Activated CD8-positive, alpha-beta memory T cell treated with anti-CD3 and anti-CD28 coated beads, Interleukin-2, amount 50 U/mL, for 1 hour (primary cell): Measurements from ENCODE around the gene LBX2.

ENCODE experiments used
- DNase-seq: peaks from one replicate; pipeline ENCODE4 v3.0.0-alpha.2; 2020; ENCODE audit errors: extremely low read depth

The LBX2 gene

GRCh38 chr2:74525717-74526648 is 26.6 kb upstream of the LBX2 start, which contains the start of gene DQX1:
Gene DQX1 (minus strand): TSS chr2:74526231. CDS start chr2:74525729, 502 bp downstream.
- no peak for DNase-seq

- no peak for DNase-seq
Observed at GRCh38 chr2:74524955-74525716, 25.7 kb upstream of the LBX2 start.

- no peak for DNase-seq
Observed at GRCh38 chr2:74524005-74524404, 24.6 kb upstream of the LBX2 start.

- DNase-seq: no peak
Observed at GRCh38 chr2:74522516-74522915, 23.1 kb upstream of the LBX2 start.

DNA sequence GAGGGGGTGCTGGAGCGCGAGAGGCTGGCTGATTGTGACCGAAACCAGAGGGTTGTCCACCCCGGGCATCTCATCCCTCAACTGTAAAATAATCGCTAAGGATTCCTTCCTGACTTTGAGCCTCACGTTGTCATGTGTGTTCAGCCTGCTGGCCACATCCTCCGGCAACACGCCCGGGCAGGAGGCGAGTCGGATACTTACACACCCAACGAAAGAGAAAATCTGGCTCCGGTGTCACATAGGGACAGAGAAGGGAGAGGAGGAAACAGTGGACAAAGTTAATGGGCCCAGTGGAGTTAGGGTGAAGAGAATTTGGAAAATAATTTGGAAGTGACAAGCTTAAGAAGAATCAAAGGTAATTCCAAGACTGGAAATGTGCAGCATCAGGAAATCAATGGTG is 17.2 kb upstream of the LBX2 start:
- DNase-seq: no peak

- peak; percentile 52 for DNase-seq
Observed at GRCh38 chr2:74515981-74516633, 16.7 kb upstream of the LBX2 start.

DNA sequence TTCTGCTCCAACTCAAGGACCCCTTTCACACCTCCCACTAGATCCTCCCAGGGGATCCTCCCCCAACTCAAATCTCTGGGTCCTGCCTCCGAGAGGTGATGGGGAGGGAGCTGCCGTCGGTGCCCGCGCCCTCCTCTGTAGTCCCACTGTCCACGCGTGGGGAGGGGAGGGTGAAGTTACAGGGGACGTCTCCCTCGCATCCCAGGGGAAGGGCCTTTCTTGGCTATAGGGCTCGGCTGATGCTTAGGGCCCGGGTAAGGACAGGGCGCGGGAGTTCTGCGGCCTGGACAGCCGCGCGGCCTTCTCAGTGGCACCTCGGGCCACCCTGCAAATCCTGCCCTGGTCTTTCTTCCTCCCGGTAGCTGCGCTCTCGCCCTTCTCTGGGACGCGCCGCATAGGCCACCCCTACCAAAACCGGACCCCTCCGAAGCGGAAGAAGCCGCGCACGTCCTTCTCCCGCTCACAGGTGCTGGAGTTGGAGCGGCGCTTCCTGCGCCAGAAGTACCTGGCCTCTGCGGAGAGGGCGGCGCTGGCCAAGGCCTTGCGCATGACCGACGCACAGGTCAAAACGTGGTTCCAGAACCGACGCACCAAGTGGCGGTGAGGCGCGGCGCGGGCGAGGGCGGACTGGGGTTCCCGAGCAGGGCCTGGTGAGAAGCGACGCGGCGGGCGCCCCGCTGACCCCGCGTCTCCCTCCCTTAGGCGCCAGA is 16.0 kb upstream of the LBX2 start:
- DNase-seq: no peak

DNA sequence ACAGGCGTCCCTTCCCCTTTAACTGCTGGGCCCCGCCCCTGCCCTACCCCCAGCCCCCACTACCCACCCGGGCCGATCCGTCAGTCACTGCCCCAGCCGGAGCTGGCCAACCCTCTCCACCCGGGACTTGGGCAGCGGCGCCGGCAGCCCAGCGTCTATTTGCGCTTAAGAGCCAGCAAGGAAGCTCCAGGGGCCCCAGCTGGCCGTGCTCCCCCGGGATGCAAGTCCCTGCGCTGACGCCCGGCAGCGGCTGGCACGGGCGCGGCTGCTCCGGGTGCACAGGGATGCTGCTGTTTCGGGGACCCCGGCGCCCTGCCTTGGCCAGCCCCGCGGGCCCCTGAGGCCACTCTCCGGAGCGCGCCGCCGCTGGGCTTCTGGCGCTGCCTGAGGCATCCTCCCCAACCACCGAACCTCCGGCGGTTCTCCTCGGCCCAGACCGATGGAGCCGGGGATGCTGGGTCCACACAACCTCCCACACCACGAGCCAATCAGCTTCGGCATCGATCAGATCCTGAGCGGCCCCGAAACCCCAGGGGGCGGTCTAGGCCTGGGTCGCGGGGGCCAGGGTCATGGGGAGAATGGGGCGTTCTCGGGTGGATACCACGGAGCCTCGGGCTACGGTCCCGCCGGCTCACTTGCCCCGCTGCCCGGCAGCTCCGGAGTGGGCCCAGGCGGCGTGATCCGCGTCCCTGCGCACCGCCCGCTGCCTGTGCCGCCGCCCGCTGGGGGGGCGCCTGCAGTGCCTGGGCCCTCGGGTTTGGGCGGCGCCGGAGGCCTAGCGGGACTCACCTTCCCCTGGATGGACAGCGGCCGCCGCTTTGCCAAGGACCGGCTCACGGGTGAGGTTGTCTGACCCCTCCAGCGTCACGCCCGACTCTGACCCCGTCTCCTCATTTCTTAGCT is 15.2 kb upstream of the LBX2 start, which contains the start of gene TLX2:
TLX2 (plus strand) TSS at position 83 of the 903 bp plus-strand sequence; CDS start at position 440, 357 bp downstream.
- DNase-seq: no peak

- DNase-seq: no peak
Observed at GRCh38 chr2:74513605-74514367, 14.4 kb upstream of the LBX2 start.

DNA sequence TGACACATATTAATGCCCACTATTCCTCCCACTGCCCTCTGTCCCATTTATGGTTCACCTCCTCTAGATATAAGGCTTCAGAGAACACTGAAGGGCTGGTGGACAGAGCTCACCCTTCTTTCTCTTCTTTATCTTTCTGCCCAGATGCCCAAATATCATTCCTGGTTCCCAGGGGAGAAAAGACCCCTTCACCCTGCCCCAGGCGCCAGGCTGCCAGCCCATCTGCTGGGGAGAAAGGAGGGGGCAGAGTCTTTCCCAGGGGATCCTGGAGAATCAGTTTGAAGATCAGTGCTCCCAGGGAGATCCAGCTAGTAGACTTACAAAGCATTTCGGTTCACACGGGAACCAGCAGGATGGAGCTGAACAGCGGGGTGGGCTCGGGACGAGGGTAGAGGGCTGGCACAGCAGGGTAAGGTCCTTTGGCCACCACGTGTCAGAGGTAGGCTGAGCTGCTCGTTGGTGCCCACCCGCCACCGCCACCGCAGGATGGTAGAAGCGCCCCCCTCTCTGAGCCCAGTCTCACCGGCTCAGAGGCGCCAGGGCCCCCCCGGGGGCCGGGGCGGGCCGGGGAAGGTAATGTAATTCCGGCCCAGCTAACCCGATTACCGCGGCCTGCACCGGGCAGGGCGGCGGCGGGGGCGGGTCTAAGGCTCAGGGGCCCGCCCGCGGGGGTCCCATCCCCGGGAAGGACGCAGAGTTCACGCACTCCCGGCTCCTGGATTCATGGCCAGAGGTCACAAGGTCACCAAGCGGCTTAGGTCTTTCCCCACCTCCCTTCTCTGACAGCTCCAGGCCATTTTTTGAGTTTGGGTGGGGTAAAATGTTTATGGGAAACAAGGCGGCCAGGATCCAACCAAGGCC is 13.6 kb upstream of the LBX2 start:
- no peak for DNase-seq

DNA sequence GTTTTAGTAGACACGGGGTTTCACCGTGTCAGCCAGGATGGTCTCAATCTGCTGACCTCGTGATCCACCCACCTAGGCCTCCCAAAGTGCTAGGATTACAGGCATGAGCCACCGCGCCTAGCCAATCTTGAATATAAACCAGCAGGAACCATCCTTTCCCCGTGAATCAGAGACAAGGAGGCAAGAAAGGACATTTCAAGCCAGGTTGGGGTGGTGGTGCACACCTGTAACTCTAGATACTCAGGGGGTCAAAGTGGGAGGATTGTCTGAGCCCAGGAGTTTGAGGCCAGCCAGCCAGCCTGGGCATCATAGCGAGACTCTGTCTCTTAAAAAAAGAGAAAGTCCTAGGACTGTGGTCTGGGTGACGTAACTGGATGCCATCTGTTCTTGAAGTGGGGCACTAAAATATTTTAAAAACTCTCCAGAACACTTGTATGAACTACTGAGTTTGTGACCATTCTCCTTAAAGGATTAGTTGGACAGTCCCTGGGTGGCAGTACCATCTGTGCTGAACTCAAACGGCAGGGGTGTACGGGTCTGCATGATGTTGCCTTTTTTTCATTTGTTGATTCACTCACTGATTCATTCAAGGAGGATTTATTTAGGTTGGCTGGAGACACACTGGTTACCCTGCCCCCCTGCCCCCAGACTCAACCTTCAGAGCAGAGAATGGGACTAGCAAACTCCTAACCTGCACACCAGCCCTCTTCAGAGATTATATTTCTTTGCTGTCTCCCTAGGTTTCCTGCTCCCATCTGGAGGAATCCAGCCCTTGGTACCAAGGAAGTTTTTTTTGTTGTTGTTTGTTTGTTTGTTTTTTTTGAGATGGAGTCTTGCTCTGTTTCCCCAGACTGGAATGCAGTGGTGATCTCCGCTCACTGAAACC is 11.9 kb upstream of the LBX2 start:
- no peak for DNase-seq

DNA sequence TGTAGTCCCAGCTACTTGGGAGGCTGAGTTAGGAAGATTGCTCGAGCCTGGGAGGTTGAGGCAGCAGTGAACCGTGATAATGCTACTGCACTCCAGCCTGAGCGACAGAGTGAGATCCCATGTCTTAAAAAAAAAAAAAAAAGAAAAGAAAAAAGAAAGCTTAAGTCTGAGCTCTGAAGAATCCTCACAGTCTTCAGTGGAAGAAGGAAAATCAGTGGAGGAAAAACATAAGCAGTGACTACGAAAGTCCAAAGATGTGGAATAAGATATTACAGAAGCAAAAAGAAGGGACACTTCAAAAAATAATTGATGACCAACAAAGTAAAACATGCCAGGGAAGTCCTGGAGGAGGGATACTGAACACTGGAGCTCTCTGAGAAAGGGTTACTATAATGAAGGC is 10.9 kb upstream of the LBX2 start:
- DNase-seq: no peak

DNA sequence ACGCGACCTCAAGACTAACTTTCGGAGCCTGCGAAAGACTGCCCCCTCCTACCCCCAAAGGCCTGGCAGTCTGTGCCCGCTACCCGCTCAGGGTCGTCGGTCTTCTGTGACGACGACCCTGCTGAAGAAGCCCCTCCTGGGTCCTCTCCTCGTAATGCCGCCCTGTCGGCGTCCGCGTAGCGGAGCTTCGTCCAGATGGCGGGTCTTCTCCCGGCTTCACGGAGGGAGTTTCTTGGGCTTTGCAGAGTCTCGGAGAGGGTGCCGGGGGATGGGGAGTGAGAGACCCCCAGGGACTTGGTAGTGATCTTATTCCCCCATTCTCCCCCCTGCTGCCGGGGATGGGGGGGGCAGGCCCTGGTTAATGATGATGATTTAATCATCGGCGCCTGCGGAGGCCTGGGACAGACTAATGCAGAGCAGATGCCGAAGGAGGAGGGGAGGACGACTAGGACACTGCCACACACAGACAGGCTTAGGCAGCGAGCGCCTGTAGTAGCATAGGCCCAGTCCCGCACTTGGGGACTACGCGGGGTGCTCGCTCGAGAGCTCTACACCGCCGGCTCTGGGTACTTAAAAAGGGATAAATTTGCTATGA is 8.6 kb upstream of the LBX2 start:
- DNase-seq: no peak

- DNase-seq: peak; percentile 94
Observed at GRCh38 chr2:74507145-74507925, 7.9 kb upstream of the LBX2 start, which contains the start of gene PCGF1. Gene PCGF1 (minus strand): TSS chr2:74507695. CDS start chr2:74507668, 27 bp downstream.

DNA sequence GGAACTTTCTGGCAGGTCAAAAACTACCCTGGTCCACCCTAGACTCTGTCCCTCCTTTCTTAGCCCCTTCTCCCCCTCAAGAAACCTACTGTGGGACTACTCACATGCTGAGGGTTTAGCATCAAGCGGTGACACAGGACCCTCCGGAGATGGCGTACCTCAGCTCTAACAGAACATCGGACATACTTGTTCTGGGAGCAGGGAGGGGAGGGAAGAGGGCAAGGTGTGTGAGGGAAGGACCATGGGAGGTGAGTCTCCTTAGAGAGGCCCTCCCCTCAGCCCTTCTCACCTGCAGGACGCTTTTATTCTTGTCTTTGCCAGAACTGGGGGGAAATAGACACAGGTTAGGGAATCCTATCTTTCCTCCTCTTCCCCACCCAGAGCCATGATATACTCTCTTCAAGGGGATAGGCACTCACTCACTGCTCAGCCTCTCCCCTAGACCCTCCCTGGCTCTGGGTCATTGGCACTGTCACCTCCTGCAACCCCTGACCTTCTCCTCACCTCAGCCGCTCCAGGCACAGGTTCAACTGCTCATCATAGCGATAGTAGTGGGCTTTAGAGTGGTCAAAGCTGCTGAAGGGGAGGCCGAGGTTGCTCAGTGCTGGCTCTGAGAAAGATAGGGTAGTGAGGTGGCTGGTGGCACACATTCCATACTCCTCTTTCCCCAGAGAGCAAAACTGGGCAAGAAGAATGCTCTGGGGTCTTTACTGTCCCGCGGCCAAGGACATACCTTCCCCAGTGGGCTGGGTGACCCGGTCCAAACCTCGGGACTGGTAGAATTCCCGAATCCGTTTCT is 6.2 kb upstream of the LBX2 start:
- no peak for DNase-seq

GRCh38 chr2:74504591-74504990 is 5.2 kb upstream of the LBX2 start:
- DNase-seq: no peak
